Right lobe of liver (tissue), 6 donors: ENCODE results near the gene DLEC1. TPM values are rescaled to one million over a fixed set of nuclear protein-coding genes. Genes with fewer than 3 reads are reported as not detected.

Experiments
- ATAC-seq, 4 donors: fragments of 200-7000 bp; cut with Tn5 transposase; one replicate each; pipeline ENCODE4 v1.9.1; 2020; ENCODE audit warnings: mild to moderate bottlenecking in 4 of 4, moderate library complexity in 4 of 4
- DNase-seq, 3 donors: peaks; one replicate each; pipeline ENCODE4 v3.0.0-alpha.2; 2020
- H3K27ac ChIP-seq, 3 donors: fragments of 200-600 bp; one replicate each; pipeline ENCODE4 v1.8.0; 2022
- H3K27me3 ChIP-seq, 2 donors: fragments of 200-600 bp; one replicate each; pipeline ENCODE4 v1.8.0; 2022
- H3K36me3 ChIP-seq, 4 donors: fragments of 200-600 bp; sonication (generic) in 1 of 4; one replicate each; pipeline versions ENCODE4 v1.5.1 to v1.8.0; 2017 to 2022; ENCODE audit warnings: control low read depth in 1 of 4
- H3K4me1 ChIP-seq, 4 donors: fragments of 200-600 bp; sonication (generic) in 1 of 4; one replicate each; pipeline versions ENCODE4 v1.5.1 to v1.8.0; 2017 to 2022; ENCODE audit warnings: control low read depth in 1 of 4
- H3K4me3 ChIP-seq, 3 donors: fragments of 200-600 bp; one replicate each; pipeline ENCODE4 v1.8.0; 2022
- H3K9me3 ChIP-seq, 4 donors: fragments of 200-600 bp; sonication (generic) in 1 of 4; one replicate each; pipeline versions ENCODE4 v1.5.1 to v1.8.0; 2017 to 2022; ENCODE audit warnings: control low read depth in 1 of 4
- CTCF ChIP-seq, 4 donors: fragments of 200-600 bp in 3 of 4; fragments of 450-650 bp in 1 of 4; IDR thresholded peaks; one replicate each; pipeline versions ENCODE4 v1.5.1 to v1.8.0; 2016 to 2022; ENCODE audit warnings: antibody characterized with exemption in 4 of 4, mild to moderate bottlenecking in 2 of 4
- POLR2A ChIP-seq: fragments of 450-650 bp; IDR thresholded peaks from one replicate; pipeline ENCODE4 v1.6.1; 2017; ENCODE audit warnings: antibody characterized with exemption, mild to moderate bottlenecking
- WGBS: methylation state at CpG from one replicate; pipeline ENCODE4 v1.1.6; 2018; ENCODE audit warnings: low coverage, low lambda C conversion rate; ENCODE audit not compliant: insufficient coverage; ENCODE audit errors: missing lambda C conversion rate; 5-methylcytosine and 5-hydroxymethylcytosine counted together
- intact Hi-C, 2 donors: fragments of 100-400 bp; cut with DNase I; formaldehyde crosslinking; loops; one replicate each; pipeline versions ENCODE4 v1.11.2 to v1.14.1; 2022
- total RNA-seq, 6 experiments: library from RNA; depleted of rRNA in 2 of 6; stranded (reverse); fragments of >200 nt in 2 of 6; fragmentation: NEBNext Ultra II Directional in 3 of 6; extraction: Animal tissue kit (Norgen Biotek cat#: 25700) in 3 of 6; gene quantifications; one replicate each; pipeline versions ENCODE4 v1.1.0 to v1.2.4, GENCODE V29; 2016 to 2023
- donor health status: DM: no; HTN: yes; CAD: no.
- donor health status: DM: no; HTN: no; CAD: no.
- donor health status: DM: no; HTN: no; CAD: no.
- donor health status: DM: no; HTN: yes; CAD: no.
- donor health status: DM: no; HTN: yes; CAD: no.

DLEC1 gene
- total RNA-seq, 6 experiments from 2014 or later = 0.04 to 0.18 (median 0.15) TPM; not detected in 2

GRCh38 chr3:38138349-38139190 is 99.6 kb downstream of the DLEC1 start, which contains the start of gene MYD88:
TSS of gene MYD88 (plus strand) at chr3:38138661. CDS start at chr3:38138701, 40 bp downstream.
- peaks cover 0 to 29% (median 9%) of the 10 kb centered on the region in 4 donors for H3K36me3 ChIP-seq
- 0% methylated on average over 28 of the region's 65 CpGs for WGBS
- no peaks in the 10 kb centered on the region for H3K27me3 ChIP-seq
- H3K4me3 ChIP-seq = peak within 1 kb of the TSS; percentile 73 to 99 (median 98)
- intact Hi-C loops = no loop called here
- TF ChIP-seq CTCF (IDR thresholded peaks at IDR 0.05) = no peak
- peak; percentile 83 for TF ChIP-seq POLR2A
- H3K9me3 ChIP-seq = no peaks in the 10 kb centered on the region
- peak; percentile 84 to 91 (median 90) for DNase-seq
- ATAC-seq = peak; percentile 34 to 55 (median 44)
- peak within 1 kb of the TSS; percentile 81 to 92 (median 89) for H3K27ac ChIP-seq
- H3K4me1 ChIP-seq = peaks cover 0 to 40% (median 13%) of the 10 kb centered on the region in 4 donors

- H3K9me3 ChIP-seq = no peaks in the 10 kb centered on the region
- DNase-seq = peak in 2 of 3 donors; percentile 12 to 47
- H3K4me1 ChIP-seq = peaks cover 0 to 35% (median 8%) of the 10 kb centered on the region in 4 donors
- peak overlapping the region; percentile 73 to 99 (median 98) for H3K4me3 ChIP-seq
- WGBS = 0% methylated on average over 3 of the region's 8 CpGs
- H3K27me3 ChIP-seq = no peaks in the 10 kb centered on the region
- peaks cover 0 to 25% (median 7%) of the 10 kb centered on the region in 4 donors for H3K36me3 ChIP-seq
- intact Hi-C loops = no loop called here
- peak overlapping the region; percentile 81 to 92 (median 89) for H3K27ac ChIP-seq
- ATAC-seq = no peak
- TF ChIP-seq CTCF (IDR thresholded peaks at IDR 0.05) = no peak
- TF ChIP-seq POLR2A = no peak
Measured at GRCh38 chr3:38139191-38139590, 100.2 kb downstream of the DLEC1 start.

GRCh38 chr3:38139652-38140051 is 100.6 kb downstream of the DLEC1 start:
- intact Hi-C loops = no loop called here
- Histone ChIP-seq H3K9me3 (no peaks in the 10 kb centered on the region), H3K4me3 (peak overlapping the region; percentile 73 to 99 (median 98)), H3K27ac (peak overlapping the region in 1 of 3 donors; percentile 89), H3K4me1 (peaks cover 0 to 30% (median 5%) of the 10 kb centered on the region in 4 donors), H3K27me3 (no peaks in the 10 kb centered on the region), H3K36me3 (peaks cover 0 to 21% (median 5%) of the 10 kb centered on the region in 4 donors)
- ATAC-seq (no peak), DNase-seq (peak; percentile 15 to 50 (median 48))
- no CpG with 5 or more reads among the region's 7 CpGs for WGBS
- TF ChIP-seq POLR2A = no peak

- WGBS = 92% methylated on average over 4 of the region's 13 CpGs
Measured at GRCh38 chr3:38140326-38141172, 101.5 kb downstream of the DLEC1 start.

More at GRCh38 chr3:38140326-38141172, 101.5 kb downstream of the DLEC1 start:
- Histone ChIP-seq H3K27me3 (no peaks in the 10 kb centered on the region), H3K36me3 (peaks cover 0 to 20% (median 5%) of the 10 kb centered on the region in 4 donors), H3K4me3 (no peak overlapping the region), H3K27ac (no peak overlapping the region), H3K9me3 (no peaks in the 10 kb centered on the region), H3K4me1 (peaks cover 0 to 21% (median 4%) of the 10 kb centered on the region in 4 donors)
- ATAC-seq (no peak), DNase-seq (peak in 2 of 3 donors; percentile 14 to 50)
- intact Hi-C loops = no loop called here
- TF ChIP-seq POLR2A (no peak), CTCF (IDR thresholded peaks at IDR 0.05) (no peak)
